Middle frontal gyrus (tissue), 1 donor: ENCODE data around the gene KSR2.
"Not testable (repeated sequence)": the region's sequence is repeated elsewhere in the genome, so short reads cannot be mapped to it uniquely, and the experiment has no call there.

Experiments used
- DNase-seq: peaks from one replicate; pipeline ENCODE4 v3.0.0-alpha.2; 2015; ENCODE audit warnings: low spot score; ENCODE audit errors: extremely low spot score

The KSR2 gene

DNA sequence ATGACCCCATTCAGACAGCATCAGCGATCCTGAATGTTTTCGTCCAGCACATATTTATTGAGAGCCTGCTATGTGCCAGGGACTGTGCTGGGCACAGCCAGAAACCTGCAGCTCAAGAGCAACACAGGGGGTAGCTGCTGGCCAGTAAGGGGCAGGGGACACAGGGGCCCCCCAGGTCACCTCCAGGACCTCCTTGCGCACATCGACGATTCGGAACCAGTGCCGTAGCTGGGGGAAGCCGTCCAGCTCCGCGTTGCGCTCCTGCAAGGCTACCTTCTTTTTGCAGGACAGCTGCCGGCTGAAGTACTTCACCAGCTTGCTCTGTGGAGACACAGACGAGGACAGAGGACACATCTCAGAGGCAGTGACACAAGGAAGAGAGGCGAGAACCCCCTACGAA, 108.7 kb downstream of the KSR2 start:
- DNase-seq, result no peak

GRCh38 chr12:117857632-117858612, 110.9 kb downstream of the KSR2 start:
- DNase-seq, result no peak

DNA sequence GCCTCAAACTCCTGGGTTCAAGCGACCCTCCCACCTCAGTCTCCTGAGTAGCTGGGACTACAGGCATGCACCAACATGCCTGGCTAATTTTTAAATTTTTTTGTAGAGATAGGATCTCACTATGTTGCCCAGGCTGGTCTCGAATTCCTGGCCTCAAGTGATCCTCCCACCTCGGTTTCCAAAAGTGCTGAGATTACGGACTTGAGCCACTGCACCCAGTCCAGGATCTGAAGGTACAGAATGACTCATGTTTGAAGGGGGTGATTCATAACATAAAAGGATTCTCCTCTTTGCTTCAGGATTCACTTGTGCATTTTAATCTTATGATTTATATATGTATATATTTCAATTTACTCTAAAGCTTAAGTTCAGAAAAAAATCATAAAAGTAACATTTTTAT, 111.7 kb downstream of the KSR2 start:
- DNase-seq, result not testable (repeated sequence)

- DNase-seq, result no peak
Measured at GRCh38 chr12:117855165-117855564, 113.6 kb downstream of the KSR2 start.

DNA sequence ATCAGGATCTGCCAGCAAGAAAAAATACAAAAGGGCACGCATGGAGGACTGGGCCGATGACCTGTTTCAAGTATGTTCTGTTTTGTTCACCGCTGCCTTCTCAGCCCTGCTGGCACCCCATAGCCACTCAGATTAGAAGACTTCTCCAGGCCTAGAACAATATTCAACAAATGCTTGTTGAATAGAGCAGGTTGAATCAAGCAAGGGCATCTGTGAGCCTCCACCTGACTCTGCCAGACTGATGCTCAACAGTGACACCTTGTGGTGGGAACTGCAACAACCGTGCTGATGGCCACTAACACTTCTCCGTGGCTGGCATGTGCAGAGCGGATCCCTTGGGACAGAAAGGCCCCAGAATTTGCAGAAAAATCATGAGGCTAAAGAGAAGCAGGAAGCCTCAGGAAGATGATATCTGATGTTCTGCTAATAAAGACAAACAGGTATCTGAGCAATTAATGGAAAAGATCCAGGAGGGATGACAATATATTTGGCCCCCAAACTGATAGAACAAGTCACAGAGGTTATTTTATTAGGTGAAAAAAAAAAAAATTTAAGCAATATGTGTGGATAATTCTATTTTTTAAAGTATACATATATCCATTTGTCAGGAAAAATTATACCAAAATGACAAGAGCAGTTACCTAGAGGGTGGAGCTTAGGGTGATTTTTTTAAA, 114.3 kb downstream of the KSR2 start:
- no peak for DNase-seq

DNA sequence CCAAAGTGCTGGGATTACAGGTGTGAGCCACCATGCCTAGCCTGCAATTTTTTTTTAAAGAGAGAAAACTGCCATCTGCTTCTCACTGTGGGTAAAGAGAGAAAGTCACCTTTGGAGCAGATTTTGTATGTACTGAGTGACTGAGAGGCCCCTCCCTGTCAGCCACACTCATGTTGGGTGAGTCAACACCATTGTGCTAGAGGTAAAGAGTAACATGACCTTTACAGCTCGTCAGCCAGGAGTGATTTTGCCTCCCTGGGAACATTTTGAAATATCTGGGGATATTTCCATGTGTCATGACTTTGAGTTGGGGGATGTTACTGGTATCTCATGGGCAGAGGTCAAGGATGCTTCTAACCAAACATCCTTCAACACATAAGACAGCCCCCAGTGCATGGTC, 115.2 kb downstream of the KSR2 start:
- no peak for DNase-seq

DNA sequence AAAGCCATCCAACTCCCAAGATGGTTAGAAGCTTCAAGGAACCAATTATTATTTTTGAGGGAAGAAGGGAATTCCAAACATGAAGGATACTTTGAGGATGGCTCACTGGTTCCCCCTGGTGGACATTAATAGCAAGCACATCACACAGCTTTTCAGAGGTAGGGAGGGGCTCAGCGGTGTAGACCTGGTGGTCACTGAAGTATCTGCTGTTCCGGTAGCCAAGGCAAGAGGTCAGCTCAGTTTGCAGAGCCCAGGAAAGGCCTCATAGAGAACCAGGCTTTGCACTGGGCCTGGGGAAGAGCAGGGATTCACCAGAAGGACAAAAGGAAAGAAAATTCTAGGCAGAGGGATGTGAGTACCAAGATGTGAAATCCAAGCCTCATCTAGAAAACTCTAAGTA, 118.7 kb downstream of the KSR2 start:
- no peak for DNase-seq

GRCh38 chr12:117847371-117847770, 121.4 kb downstream of the KSR2 start:
- DNase-seq, result no peak

DNA sequence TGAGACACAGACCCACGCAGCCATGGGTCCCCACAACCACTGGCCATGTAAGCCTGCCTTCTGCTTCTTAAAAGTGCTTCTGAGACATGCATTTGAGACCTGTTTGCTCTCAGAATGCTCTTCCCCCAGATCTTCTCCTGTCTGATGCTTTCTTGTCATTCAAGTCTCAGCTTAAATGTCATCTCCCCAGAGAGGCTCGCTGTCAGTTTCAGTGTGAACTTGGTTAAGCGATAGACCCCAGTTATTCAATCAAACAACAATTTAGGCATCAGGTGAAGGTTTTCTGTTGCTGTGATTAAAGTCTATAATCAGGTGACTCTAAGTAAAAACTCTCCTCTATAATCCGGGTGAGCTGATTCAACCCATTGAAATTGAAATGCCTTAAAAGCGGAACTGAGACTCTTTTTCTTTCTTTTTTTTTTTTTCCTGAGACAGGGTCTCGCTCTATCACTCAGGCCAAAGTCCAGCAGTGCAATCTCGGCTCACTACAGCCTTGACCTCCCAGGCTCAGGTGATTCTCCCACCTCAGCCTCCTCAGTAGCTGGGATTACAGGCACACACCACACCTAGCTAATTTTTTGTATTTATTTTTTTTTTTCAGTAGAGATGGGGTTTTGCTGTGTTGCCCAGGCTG, 123.4 kb downstream of the KSR2 start:
- no peak for DNase-seq

GRCh38 chr12:117844114-117844830, 124.5 kb downstream of the KSR2 start:
- no peak for DNase-seq

GRCh38 chr12:117842630-117843029, 126.2 kb downstream of the KSR2 start:
- no peak for DNase-seq

DNA sequence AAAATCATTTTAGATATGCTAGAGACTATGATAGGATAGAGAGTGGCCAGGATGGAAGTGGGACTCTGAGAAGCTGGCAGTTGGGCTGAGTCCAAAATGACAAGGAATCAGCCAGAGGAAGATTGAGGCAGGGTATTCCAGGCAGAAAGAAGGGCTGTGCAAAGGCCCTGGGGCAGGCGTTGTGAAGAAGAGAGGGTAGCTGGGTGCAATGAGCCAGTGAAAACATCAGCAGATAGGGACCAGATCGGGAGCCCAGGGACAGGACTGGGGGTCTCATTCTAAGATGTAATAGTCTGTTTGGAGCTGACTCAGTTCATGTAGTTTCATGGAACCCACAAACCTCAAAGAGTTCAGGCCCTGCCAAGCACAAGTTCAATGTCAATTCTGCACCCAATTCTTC, 126.6 kb downstream of the KSR2 start:
- no peak for DNase-seq

DNA sequence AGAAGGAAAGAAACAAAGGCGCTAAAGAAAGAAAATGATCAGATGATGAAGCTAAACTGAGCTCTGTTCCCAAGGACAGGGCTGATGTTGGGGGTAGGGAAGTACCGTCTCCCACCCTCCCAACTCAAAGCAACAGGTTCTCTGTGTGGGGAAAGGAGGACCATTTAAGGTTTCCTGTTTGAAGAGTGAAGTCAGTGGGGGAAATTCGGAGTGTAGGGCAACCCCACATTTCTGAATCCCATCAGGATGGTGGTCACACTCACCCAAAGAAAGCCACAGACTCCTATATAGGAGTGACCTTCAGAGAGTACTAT, 131.1 kb downstream of the KSR2 start:
- DNase-seq, result no peak

- peak; percentile 72 for DNase-seq
Measured at GRCh38 chr12:117836999-117837736, 131.6 kb downstream of the KSR2 start.

- no peak for DNase-seq
Measured at GRCh38 chr12:117836476-117836875, 132.3 kb downstream of the KSR2 start.

DNA sequence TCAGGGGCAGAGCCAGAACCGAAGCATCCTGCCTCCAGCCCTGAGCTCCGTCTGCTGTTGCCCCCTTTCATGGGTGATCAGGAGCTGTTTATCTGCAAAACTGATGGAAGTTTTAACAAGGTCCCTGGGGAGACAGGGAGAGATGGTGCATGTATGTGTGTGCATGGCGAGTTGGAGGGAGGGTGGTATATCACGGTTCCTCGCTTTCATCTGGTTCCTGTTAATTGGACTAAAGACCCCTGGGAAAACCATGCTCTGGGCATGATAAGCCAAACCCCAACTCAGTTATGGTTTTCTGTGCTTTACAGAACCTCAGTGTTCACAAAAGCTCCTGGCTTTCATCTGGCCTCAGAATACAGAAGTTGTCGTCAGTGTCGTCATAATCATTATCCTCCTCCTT, 133.6 kb downstream of the KSR2 start:
- DNase-seq, result no peak

- DNase-seq, result no peak
Measured at GRCh38 chr12:117832459-117833457, 136.0 kb downstream of the KSR2 start.

DNA sequence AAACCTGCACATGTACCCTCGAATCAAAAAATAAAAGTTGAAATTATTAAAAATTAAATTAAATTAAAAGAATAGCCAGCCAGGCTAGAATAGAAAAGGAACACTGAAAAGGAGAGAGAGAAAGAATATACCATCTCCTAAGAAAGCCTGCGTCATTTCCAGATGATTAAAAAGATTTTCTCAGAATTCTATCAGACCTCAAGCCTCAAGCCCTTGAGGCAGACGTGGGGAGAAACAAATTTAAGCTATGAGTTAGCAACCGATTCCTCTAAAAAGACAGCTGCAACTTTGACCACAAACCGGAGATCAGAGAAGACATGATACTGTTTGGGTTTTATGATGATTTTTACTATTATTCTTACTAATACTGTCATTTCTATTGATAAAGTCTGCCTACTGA, 138.3 kb downstream of the KSR2 start:
- DNase-seq, result no peak

- no peak for DNase-seq
Measured at GRCh38 chr12:117829108-117829507, 139.7 kb downstream of the KSR2 start.

DNA sequence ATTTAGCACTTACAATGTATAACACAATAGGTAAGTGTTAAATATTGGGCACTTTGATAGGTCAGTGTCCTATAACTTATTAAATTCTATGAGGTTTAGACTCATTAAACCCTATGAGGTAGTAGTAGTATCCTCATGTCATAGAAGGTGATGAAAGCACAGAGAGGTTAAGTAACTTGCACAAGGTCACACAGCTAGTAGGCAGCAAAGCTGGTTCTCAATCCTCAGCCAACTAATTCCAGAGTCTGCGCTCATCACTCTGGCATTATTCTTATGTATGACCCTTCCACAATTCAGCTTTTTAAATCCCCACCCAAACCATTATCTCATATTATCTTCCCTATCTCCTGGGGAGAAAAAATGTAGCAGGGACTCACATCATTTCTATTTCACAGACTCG, 141.1 kb downstream of the KSR2 start:
- no peak for DNase-seq
